HEK293 (cell line): Measurements from ENCODE around the gene NT5C2.

Experiments used
- CTCF ChIA-PET: fragments of 350-600 bp; formaldehyde crosslinking; extraction: SDS; loops from one replicate; lab custom pipeline; 2021; ENCODE audit warnings: antibody characterized with exemption; lab: Yijun Ruan, JAX
- POLR2A ChIA-PET: fragments of 300-600 bp; formaldehyde crosslinking; extraction: SDS; loops from one replicate; lab custom pipeline; 2020; ENCODE audit warnings: antibody characterized with exemption, inconsistent platforms; lab: Yijun Ruan, JAX
- H3K27ac ChIP-seq: fragments of 200-500 bp; sonication (Bioruptor generic); 2 replicates; pipeline ENCODE4 v1.5.1; 2014; ENCODE audit warnings: low read depth, low read length, control low read depth, inconsistent platforms; ENCODE audit errors: extremely low read depth
- H3K36me3 ChIP-seq, 2 experiments: fragments of 200-500 bp in 1 of 2; sonication (Bioruptor generic) in 1 of 2; 1 replicate in 1 of 2; 2 replicates in 1 of 2; pipeline ENCODE4 v1.5.1; 2014 to 2017; ENCODE audit warnings: inconsistent platforms in 2 of 2, low read length in 2 of 2; ENCODE audit not compliant: control insufficient read depth in 2 of 2, insufficient read depth in 1 of 2
- H3K4me1 ChIP-seq: fragments of 200-500 bp; sonication (Bioruptor generic); 2 replicates; pipeline ENCODE4 v1.5.1; 2014; ENCODE audit warnings: mild to moderate bottlenecking, low read length, inconsistent platforms; ENCODE audit not compliant: control insufficient read depth, insufficient read depth
- H3K4me3 ChIP-seq: 2 replicates; pipeline ENCODE4 v1.5.1; 2011; ENCODE audit warnings: low read depth, mild to moderate bottlenecking, control low read depth, low read length, moderate library complexity
- H3K9me3 ChIP-seq: fragments of 200-500 bp; sonication (Bioruptor generic); 2 replicates; pipeline ENCODE4 v1.5.1; 2014; ENCODE audit warnings: low read depth, low read length, inconsistent platforms; ENCODE audit not compliant: control insufficient read depth, insufficient read depth
- KLF16 ChIP-seq: fragments of 450-650 bp; formaldehyde crosslinking; IDR thresholded peaks from 2 replicates; pipeline ENCODE4 v1.5.1; 2017; ENCODE audit warnings: missing biosample characterization, missing genetic modification characterization
- OVOL3 ChIP-seq: fragments of 450-650 bp; formaldehyde crosslinking; IDR thresholded peaks from 2 replicates; pipeline ENCODE4 v1.5.1; 2016; ENCODE audit warnings: missing biosample characterization, missing genetic modification characterization
- PRDM6 ChIP-seq: fragments of 450-650 bp; formaldehyde crosslinking; IDR thresholded peaks from 2 replicates; pipeline ENCODE4 v1.5.1; 2017; ENCODE audit warnings: missing biosample characterization, missing genetic modification characterization
- SCRT2 ChIP-seq: fragments of 450-650 bp; formaldehyde crosslinking; IDR thresholded peaks from 2 replicates; pipeline ENCODE4 v1.5.1; 2016; ENCODE audit warnings: missing biosample characterization, missing genetic modification characterization
- ZBTB8A ChIP-seq: fragments of 450-650 bp; formaldehyde crosslinking; IDR thresholded peaks from 2 replicates; pipeline ENCODE4 v1.5.1; 2016; ENCODE audit warnings: missing biosample characterization, missing genetic modification characterization
- ZNF112 ChIP-seq: fragments of 450-650 bp; formaldehyde crosslinking; IDR thresholded peaks from 2 replicates; pipeline ENCODE4 v1.5.0; 2017; ENCODE audit warnings: missing biosample characterization, missing genetic modification characterization
- ZNF157 ChIP-seq: fragments of 450-650 bp; formaldehyde crosslinking; IDR thresholded peaks from 2 replicates; pipeline ENCODE4 v1.5.1; 2016; ENCODE audit warnings: missing biosample characterization, missing genetic modification characterization
- ZNF169 ChIP-seq: fragments of 450-650 bp; formaldehyde crosslinking; IDR thresholded peaks from 2 replicates; pipeline ENCODE4 v1.5.1; 2016; ENCODE audit warnings: missing biosample characterization, missing genetic modification characterization
- ZNF174 ChIP-seq: fragments of 450-650 bp; formaldehyde crosslinking; IDR thresholded peaks from 2 replicates; pipeline ENCODE4 v1.5.0; 2017; ENCODE audit warnings: missing biosample characterization, mild to moderate bottlenecking, missing genetic modification characterization
- ZNF324 ChIP-seq: fragments of 450-650 bp; formaldehyde crosslinking; IDR thresholded peaks from 2 replicates; pipeline ENCODE4 v1.5.1; 2016; ENCODE audit warnings: missing biosample characterization, missing genetic modification characterization
- ZNF341 ChIP-seq: fragments of 450-650 bp; formaldehyde crosslinking; IDR thresholded peaks from 2 replicates; pipeline ENCODE4; 2016; ENCODE audit warnings: low read depth, missing biosample characterization, missing genetic modification characterization
- ZNF426 ChIP-seq: fragments of 450-650 bp; formaldehyde crosslinking; IDR thresholded peaks from 2 replicates; pipeline ENCODE4 v1.5.1; 2017; ENCODE audit warnings: missing biosample characterization, missing genetic modification characterization, mild to moderate bottlenecking, inconsistent platforms, moderate library complexity
- ZNF521 ChIP-seq: fragments of 450-650 bp; formaldehyde crosslinking; IDR thresholded peaks from 2 replicates; pipeline ENCODE4 v1.5.1; 2017; ENCODE audit warnings: missing biosample characterization, mild to moderate bottlenecking, missing genetic modification characterization
- ZNF529 ChIP-seq: fragments of 450-650 bp; formaldehyde crosslinking; IDR thresholded peaks from 2 replicates; pipeline ENCODE4 v1.5.1; 2017; ENCODE audit warnings: missing genetic modification characterization, missing biosample characterization; ENCODE audit not compliant: insufficient replicate concordance
- ZNF555 ChIP-seq: fragments of 450-650 bp; formaldehyde crosslinking; conservative IDR thresholded peaks from 2 replicates; pipeline ENCODE4 v1.5.1; 2017; ENCODE audit warnings: missing biosample characterization, mild to moderate bottlenecking, missing genetic modification characterization, inconsistent platforms
- ZNF747 ChIP-seq: fragments of 450-650 bp; formaldehyde crosslinking; IDR thresholded peaks from 2 replicates; pipeline ENCODE4 v1.5.1; 2016; ENCODE audit warnings: missing biosample characterization, missing genetic modification characterization
- TF ChIP-seq, protein P1 (sequence below): fragments of 450-650 bp; formaldehyde crosslinking; conservative IDR thresholded peaks from 2 replicates; pipeline ENCODE4 v1.5.1; 2016; ENCODE audit warnings: low read depth, missing biosample characterization, missing genetic modification characterization
- TF ChIP-seq, protein P2 (sequence below): fragments of 450-650 bp; formaldehyde crosslinking; IDR thresholded peaks from 2 replicates; pipeline ENCODE4 v1.5.1; 2016; ENCODE audit warnings: missing biosample characterization, missing genetic modification characterization

The NT5C2 gene

DNA sequence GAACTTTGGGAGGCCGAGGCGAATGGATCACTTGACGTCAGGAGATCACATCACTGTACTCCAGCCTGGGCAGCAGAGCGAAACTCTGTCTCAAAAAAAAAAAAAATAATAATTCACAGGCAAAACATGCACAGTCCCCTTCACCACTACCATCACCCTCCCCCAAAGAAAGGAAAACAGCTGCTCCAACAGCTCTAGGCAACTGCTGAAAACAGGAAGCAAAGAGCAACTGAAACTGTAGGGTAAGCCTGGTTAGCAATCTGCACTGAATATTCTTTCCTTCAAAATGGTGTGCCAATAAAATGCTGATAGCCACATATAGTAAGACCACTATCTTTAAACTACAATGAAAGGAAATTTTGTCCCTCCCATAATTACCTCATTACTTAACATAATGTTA is 11.8 kb downstream of the NT5C2 start (continued):
- TF ChIP-seq, protein P1, sequence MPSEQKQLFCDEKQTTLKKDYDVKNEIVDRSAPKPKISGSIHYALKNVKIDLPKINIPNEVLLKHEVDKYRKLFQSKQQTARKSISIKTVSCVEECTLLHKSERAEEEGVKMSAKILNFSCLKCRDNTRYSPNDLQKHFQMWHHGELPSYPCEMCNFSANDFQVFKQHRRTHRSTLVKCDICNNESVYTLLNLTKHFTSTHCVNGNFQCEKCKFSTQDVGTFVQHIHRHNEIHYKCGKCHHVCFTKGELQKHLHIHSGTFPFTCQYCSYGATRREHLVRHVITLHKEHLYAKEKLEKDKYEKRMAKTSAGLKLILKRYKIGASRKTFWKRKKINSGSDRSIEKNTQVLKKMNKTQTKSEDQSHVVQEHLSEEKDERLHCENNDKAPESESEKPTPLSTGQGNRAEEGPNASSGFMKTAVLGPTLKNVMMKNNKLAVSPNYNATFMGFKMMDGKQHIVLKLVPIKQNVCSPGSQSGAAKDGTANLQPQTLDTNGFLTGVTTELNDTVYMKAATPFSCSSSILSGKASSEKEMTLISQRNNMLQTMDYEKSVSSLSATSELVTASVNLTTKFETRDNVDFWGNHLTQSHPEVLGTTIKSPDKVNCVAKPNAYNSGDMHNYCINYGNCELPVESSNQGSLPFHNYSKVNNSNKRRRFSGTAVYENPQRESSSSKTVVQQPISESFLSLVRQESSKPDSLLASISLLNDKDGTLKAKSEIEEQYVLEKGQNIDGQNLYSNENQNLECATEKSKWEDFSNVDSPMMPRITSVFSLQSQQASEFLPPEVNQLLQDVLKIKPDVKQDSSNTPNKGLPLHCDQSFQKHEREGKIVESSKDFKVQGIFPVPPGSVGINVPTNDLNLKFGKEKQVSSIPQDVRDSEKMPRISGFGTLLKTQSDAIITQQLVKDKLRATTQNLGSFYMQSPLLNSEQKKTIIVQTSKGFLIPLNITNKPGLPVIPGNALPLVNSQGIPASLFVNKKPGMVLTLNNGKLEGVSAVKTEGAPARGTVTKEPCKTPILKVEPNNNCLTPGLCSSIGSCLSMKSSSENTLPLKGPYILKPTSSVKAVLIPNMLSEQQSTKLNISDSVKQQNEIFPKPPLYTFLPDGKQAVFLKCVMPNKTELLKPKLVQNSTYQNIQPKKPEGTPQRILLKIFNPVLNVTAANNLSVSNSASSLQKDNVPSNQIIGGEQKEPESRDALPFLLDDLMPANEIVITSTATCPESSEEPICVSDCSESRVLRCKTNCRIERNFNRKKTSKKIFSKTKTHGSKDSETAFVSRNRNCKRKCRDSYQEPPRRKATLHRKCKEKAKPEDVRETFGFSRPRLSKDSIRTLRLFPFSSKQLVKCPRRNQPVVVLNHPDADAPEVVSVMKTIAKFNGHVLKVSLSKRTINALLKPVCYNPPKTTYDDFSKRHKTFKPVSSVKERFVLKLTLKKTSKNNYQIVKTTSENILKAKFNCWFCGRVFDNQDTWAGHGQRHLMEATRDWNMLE (tag by site-specific recombination), result no peak
- TF ChIP-seq ZNF324 (tag by site-specific recombination) (no peak), ZNF555 (tag by site-specific recombination) (no peak), ZNF169 (tag by site-specific recombination) (no peak), SCRT2 (tag by site-specific recombination) (no peak)
- TF ChIP-seq, all 188 proteins: peak for 0

DNA sequence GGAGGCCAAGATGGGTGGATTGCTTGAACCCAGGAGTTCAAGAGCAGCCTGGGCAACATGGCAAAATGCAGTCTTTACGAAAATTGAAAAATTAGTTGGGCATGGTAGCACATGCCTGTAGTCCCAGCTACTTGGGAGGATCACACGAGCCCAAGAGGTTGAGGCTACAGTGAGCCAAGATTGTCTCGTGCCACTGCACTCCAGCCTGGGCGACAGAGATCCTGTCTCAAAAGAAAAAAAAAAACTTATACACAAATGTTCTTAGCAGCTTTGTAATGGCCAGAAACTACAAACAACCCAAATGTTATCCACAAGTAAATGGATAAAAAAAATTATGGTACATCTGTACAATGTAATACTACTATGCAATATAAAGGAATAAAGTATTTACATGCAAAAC is 12.6 kb downstream of the NT5C2 start:
- Histone ChIP-seq H3K36me3 (peaks cover 15% of the 10 kb centered on the region in 2 experiments), H3K9me3 (no peaks in the 10 kb centered on the region), H3K4me1 (peaks cover 12% of the 10 kb centered on the region), H3K27ac (no peak overlapping the region), H3K4me3 (no peak overlapping the region)
- TF ChIP-seq ZNF157 (tag by site-specific recombination) (no peak), ZNF341 (no peak), ZBTB8A (no peak), ZNF521 (no peak), PRDM6 (tag by site-specific recombination) (no peak), ZNF529 (tag by site-specific recombination) (no peak), OVOL3 (tag by site-specific recombination) (no peak), ZNF112 (tag by site-specific recombination) (no peak), ZNF555 (tag by site-specific recombination) (no peak), ZNF426 (tag by site-specific recombination) (no peak), ZNF747 (tag by site-specific recombination) (no peak), KLF16 (no peak), ZNF174 (tag by site-specific recombination) (no peak)
- TF ChIP-seq, protein P2, sequence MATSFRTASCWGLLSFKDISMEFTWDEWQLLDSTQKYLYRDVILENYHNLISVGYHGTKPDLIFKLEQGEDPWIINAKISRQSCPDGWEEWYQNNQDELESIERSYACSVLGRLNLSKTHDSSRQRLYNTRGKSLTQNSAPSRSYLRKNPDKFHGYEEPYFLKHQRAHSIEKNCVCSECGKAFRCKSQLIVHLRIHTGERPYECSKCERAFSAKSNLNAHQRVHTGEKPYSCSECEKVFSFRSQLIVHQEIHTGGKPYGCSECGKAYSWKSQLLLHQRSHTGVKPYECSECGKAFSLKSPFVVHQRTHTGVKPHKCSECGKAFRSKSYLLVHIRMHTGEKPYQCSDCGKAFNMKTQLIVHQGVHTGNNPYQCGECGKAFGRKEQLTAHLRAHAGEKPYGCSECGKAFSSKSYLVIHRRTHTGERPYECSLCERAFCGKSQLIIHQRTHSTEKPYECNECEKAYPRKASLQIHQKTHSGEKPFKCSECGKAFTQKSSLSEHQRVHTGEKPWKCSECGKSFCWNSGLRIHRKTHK, result no peak
- ChIA-PET POLR2A (no interaction called here), CTCF (interaction anchor here (0.7 kb wide), 1 partner anchor 238 kb away, joined by 3 read pairs; no protein-coding TSS in a partner anchor)
